ENCODE data around the gene ZNF784. TPM values are rescaled to one million over a fixed set of nuclear protein-coding genes. Genes with fewer than 3 reads are reported as not detected.
A peak's percentile ranks its signal among the peaks of the same experiment; 100 is the strongest.

The ZNF784 gene
- total and polyA plus RNA-seq, 2 of the 13 experiments (the other 11 are each of a cell fraction or from before 2014, with no cell fraction given) = 4.1 to 4.2 TPM

DNA sequence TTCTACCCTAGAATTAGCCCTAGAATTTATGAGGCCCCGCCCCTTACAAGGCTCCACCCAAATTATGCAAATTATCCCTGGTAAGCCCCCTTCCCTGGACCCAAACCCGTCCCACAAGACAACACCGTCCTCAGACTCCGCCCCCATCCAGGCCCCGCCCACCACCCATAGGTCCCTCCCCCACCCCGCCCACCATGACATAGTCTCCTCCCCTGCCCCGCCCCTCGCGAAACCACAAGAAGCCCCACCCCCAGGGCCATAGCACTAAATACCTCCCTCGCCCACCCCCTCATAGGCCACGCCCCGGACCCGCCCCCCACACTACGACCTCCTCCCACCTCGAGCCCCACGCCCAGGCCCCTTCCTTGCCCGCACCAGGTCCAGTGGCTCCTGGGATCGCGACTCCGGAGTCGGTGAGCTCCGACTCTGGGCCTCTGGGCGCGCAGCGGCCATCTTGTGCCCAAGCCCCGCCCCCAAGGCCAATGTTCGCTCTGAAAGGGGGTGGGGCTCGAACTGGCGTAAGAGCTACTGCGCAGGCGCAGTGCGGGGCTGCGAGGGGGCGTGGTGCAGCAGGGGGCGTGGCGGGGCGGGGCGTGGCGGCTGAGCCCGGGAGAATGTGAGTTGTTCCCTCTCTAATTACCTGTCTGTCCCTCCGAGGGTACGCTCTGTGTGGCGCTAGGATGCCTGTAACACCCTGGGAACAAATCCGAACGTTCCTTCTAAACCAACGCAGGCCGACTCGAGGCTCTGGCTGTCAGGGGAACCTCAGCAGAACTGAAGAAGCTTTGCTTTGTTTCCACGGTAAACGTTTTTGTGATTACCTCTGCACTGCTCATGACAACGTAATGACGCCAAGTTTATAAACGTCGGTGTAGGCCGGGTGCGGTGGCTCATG lies at the start of gene ZNF784 (continued):
- no peak for TF ChIP-seq ZBTB7A (CRISPR knock-in tag; IDR thresholded peaks at IDR 0.05)
- TF ChIP-seq, protein P1, sequence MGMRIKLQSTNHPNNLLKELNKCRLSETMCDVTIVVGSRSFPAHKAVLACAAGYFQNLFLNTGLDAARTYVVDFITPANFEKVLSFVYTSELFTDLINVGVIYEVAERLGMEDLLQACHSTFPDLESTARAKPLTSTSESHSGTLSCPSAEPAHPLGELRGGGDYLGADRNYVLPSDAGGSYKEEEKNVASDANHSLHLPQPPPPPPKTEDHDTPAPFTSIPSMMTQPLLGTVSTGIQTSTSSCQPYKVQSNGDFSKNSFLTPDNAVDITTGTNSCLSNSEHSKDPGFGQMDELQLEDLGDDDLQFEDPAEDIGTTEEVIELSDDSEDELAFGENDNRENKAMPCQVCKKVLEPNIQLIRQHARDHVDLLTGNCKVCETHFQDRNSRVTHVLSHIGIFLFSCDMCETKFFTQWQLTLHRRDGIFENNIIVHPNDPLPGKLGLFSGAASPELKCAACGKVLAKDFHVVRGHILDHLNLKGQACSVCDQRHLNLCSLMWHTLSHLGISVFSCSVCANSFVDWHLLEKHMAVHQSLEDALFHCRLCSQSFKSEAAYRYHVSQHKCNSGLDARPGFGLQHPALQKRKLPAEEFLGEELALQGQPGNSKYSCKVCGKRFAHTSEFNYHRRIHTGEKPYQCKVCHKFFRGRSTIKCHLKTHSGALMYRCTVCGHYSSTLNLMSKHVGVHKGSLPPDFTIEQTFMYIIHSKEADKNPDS (CRISPR knock-in tag; IDR thresholded peaks at IDR 0.05) = no peak
- TF ChIP-seq NONO (IDR thresholded peaks at IDR 0.05) = no peak
- 0 out of 2 replicates have a peak, but pooled peaks have one; percentile 53 for TF ChIP-seq NONO (CRISPR knock-in tag; conservative IDR thresholded peaks at IDR 0.05)
- no peak for TF ChIP-seq RBM22 (optimal IDR thresholded peaks at IDR 0.05; ENCODE audit: low read length)
- TF ChIP-seq SOX13 (IDR thresholded peaks at IDR 0.05) = no peak
- TF ChIP-seq SOX13 (CRISPR knock-in tag; conservative IDR thresholded peaks at IDR 0.05 in 1 of 2, IDR thresholded peaks at IDR 0.05 in 1 of 2) = no peak; a peak in 1 of 4 replicates
- no peak for TF ChIP-seq ZNF547 (CRISPR knock-in tag; IDR thresholded peaks at IDR 0.05)
- no peak for TF ChIP-seq KLF16 (CRISPR knock-in tag; IDR thresholded peaks at IDR 0.05)
- TF ChIP-seq ZNF703 (CRISPR knock-in tag; IDR thresholded peaks at IDR 0.05; ENCODE audit: borderline replicate concordance) = no peak
- TF ChIP-seq KLF9 (CRISPR knock-in tag; IDR thresholded peaks at IDR 0.05; ENCODE audit: low read depth) = peak; percentile 80; the same call in 1 of the 2 replicates
- no peak for TF ChIP-seq ZNF225 (CRISPR knock-in tag; IDR thresholded peaks at IDR 0.05)
- no peak for TF ChIP-seq TP53 (CRISPR knock-in tag; conservative IDR thresholded peaks at IDR 0.05)
- TF ChIP-seq BHLHE40 (IDR thresholded peaks at IDR 0.05; ENCODE audit: low read length) = no peak
- TF ChIP-seq ZNF10 (CRISPR knock-in tag; IDR thresholded peaks at IDR 0.05; ENCODE audit: borderline replicate concordance, low read depth) = no peak
- TF ChIP-seq, protein P2, sequence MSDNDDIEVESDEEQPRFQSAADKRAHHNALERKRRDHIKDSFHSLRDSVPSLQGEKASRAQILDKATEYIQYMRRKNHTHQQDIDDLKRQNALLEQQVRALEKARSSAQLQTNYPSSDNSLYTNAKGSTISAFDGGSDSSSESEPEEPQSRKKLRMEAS (IDR thresholded peaks at IDR 0.05) = peak; percentile 39; the same call in 1 of the 2 replicates
- TF ChIP-seq ZNF468 (CRISPR knock-in tag; IDR thresholded peaks at IDR 0.05) = no peak
- no peak for TF ChIP-seq ZNF207 (IDR thresholded peaks at IDR 0.05; ENCODE audit: borderline replicate concordance)
- peak; percentile 96 for TF ChIP-seq SP1 (IDR thresholded peaks at IDR 0.05)
- peak; percentile 63 for TF ChIP-seq SP1 (CRISPR knock-in tag; IDR thresholded peaks at IDR 0.05)
- TF ChIP-seq, protein P3, sequence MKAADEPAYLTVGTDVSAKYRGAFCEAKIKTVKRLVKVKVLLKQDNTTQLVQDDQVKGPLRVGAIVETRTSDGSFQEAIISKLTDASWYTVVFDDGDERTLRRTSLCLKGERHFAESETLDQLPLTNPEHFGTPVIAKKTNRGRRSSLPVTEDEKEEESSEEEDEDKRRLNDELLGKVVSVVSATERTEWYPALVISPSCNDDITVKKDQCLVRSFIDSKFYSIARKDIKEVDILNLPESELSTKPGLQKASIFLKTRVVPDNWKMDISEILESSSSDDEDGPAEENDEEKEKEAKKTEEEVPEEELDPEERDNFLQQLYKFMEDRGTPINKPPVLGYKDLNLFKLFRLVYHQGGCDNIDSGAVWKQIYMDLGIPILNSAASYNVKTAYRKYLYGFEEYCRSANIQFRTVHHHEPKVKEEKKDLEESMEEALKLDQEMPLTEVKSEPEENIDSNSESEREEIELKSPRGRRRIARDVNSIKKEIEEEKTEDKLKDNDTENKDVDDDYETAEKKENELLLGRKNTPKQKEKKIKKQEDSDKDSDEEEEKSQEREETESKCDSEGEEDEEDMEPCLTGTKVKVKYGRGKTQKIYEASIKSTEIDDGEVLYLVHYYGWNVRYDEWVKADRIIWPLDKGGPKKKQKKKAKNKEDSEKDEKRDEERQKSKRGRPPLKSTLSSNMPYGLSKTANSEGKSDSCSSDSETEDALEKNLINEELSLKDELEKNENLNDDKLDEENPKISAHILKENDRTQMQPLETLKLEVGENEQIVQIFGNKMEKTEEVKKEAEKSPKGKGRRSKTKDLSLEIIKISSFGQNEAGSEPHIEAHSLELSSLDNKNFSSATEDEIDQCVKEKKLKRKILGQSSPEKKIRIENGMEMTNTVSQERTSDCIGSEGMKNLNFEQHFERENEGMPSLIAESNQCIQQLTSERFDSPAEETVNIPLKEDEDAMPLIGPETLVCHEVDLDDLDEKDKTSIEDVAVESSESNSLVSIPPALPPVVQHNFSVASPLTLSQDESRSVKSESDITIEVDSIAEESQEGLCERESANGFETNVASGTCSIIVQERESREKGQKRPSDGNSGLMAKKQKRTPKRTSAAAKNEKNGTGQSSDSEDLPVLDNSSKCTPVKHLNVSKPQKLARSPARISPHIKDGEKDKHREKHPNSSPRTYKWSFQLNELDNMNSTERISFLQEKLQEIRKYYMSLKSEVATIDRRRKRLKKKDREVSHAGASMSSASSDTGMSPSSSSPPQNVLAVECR (CRISPR knock-in tag; IDR thresholded peaks at IDR 0.05; ENCODE audit: borderline replicate concordance) = peak; percentile 14; the same call in 1 of the 2 replicates

All from HepG2 (cell line).